Skeletal muscle tissue (tissue), 4 donors: ENCODE results near the gene GIMAP1. TPM values are rescaled to one million over a fixed set of nuclear protein-coding genes. Genes with fewer than 3 reads are reported as not detected.

Experiments
- H3K27ac ChIP-seq: one replicate; pipeline ENCODE4 v1.7.0; 2013; ENCODE audit warnings: mild to moderate bottlenecking, low read depth, low read length, inconsistent platforms
- H3K27me3 ChIP-seq, 3 donors: one replicate each; pipeline ENCODE4 v1.7.0; 2013; ENCODE audit warnings: low read length in 3 of 3; ENCODE audit not compliant: control insufficient read depth in 3 of 3, insufficient read depth in 3 of 3
- H3K36me3 ChIP-seq, 3 donors: one replicate each; pipeline ENCODE4 v1.7.0; 2013; ENCODE audit warnings: low read length in 3 of 3; ENCODE audit not compliant: control insufficient read depth in 3 of 3, insufficient read depth in 3 of 3
- H3K4me1 ChIP-seq, 3 donors: one replicate each; pipeline ENCODE4 v1.7.0; 2013; ENCODE audit warnings: low read length in 3 of 3, mild to moderate bottlenecking in 3 of 3; ENCODE audit not compliant: control insufficient read depth in 3 of 3, insufficient read depth in 3 of 3
- H3K4me3 ChIP-seq, 3 donors: one replicate each; pipeline ENCODE4 v1.7.0; 2013; ENCODE audit warnings: low read length in 3 of 3
- H3K9ac ChIP-seq, 3 donors: one replicate each; pipeline ENCODE4 v1.7.0; 2013; ENCODE audit warnings: low read length in 3 of 3, mild to moderate bottlenecking in 3 of 3, moderate library complexity in 2 of 3, low read depth in 1 of 3
- H3K9me3 ChIP-seq, 3 donors: one replicate each; pipeline ENCODE4 v1.7.0; 2013; ENCODE audit warnings: low read length in 3 of 3; ENCODE audit not compliant: control insufficient read depth in 3 of 3
- total RNA-seq: library from RNA; depleted of rRNA; stranded (reverse); fragments of >200 nt; gene quantifications from one replicate; pipeline ENCODE4 v1.2.3, GENCODE V29; 2014
- donor health status: Osteomylitis.

GIMAP1 gene
- total RNA-seq, 1 donor from 2014 or later, result 1.0 TPM

- Histone ChIP-seq H3K4me3 (no peak overlapping the region), H3K9me3 (no peaks in the 10 kb centered on the region), H3K27ac (no peak overlapping the region), H3K4me1 (peaks cover 0 to 3% (median 3%) of the 10 kb centered on the region in 3 donors), H3K9ac (no peak overlapping the region), H3K36me3 (no peaks in the 10 kb centered on the region), H3K27me3 (no peaks in the 10 kb centered on the region)
Observed at GRCh38 chr7:150733482-150734095, 17.2 kb downstream of the GIMAP1 start.

- Histone ChIP-seq H3K4me1 (peaks cover 0 to 3% (median 3%) of the 10 kb centered on the region in 3 donors), H3K27me3 (no peaks in the 10 kb centered on the region), H3K36me3 (no peaks in the 10 kb centered on the region), H3K4me3 (no peak overlapping the region), H3K9me3 (no peaks in the 10 kb centered on the region), H3K9ac (no peak overlapping the region), H3K27ac (no peak overlapping the region)
Observed at GRCh38 chr7:150734254-150734653, 17.8 kb downstream of the GIMAP1 start.

DNA sequence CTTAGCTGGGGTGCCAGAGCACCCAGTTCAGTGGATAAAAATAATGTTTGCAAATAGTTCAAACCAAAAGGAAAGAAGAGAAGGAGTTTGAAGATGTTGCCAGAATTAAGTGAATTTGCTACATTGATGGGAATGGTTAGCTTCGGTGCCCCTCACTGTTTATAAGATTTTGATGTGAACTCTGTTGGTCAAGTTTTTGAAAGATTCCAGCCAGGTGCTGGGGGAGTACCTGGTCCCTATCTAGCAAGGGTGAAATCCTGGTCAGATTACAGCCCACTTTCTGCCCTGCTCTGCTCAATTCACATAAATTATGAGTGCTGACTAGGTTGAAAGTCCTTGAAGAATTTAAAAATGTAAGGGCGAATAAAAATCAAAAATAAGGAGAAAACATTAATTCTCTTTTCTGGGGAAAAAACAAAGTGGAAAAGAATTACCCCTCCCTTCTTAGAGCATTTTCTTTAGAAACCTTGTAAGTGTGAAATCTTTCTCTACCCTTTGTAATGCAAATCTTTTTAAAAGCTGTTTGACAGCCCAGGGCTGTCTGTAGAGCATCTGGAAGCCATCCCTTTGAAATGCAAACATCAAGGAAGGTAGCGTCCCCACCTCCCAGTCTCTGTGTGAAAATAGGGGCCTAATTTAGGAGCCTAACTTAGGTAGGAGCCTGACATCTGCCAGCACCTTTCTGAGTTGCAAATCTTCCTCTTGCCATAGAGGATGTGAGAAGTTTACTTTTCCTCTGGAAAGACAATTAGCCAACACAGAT, 19.4 kb downstream of the GIMAP1 start:
- Histone ChIP-seq H3K9ac (no peak overlapping the region), H3K9me3 (no peaks in the 10 kb centered on the region), H3K27me3 (no peaks in the 10 kb centered on the region), H3K4me1 (peaks cover 3% of the 10 kb centered on the region in 3 donors), H3K27ac (no peak overlapping the region), H3K4me3 (no peak overlapping the region), H3K36me3 (peaks cover 0 to 1% (median 0%) of the 10 kb centered on the region in 3 donors)

DNA sequence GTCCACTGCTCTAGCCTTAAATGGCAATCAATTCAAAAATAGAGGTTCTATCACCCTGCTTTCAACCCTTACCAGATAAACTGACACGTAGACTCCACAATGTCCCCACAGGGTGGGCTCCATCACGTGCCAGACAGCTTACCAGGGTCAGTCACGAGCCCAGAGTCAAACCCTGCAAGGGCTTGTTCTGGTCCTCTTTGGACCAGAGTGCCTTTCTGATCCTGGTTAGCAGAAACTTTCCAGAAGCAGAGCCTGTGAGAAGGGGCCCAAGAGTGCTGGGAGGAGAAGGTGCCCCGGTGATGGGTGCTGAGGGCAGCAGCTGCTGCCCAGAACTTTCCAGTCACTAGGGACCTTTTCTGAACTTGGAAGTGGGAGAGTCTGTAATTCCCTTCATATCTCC, 20.5 kb downstream of the GIMAP1 start:
- Histone ChIP-seq H3K27me3 (no peaks in the 10 kb centered on the region), H3K4me1 (peaks cover 3 to 7% (median 3%) of the 10 kb centered on the region in 3 donors), H3K9me3 (no peaks in the 10 kb centered on the region), H3K4me3 (peak overlapping the region; percentile 63 to 73 (median 72)), H3K36me3 (peaks cover 0 to 3% (median 0%) of the 10 kb centered on the region in 3 donors), H3K27ac (peak overlapping the region; percentile 69), H3K9ac (peak overlapping the region in 1 of 3 donors; percentile 78)

DNA sequence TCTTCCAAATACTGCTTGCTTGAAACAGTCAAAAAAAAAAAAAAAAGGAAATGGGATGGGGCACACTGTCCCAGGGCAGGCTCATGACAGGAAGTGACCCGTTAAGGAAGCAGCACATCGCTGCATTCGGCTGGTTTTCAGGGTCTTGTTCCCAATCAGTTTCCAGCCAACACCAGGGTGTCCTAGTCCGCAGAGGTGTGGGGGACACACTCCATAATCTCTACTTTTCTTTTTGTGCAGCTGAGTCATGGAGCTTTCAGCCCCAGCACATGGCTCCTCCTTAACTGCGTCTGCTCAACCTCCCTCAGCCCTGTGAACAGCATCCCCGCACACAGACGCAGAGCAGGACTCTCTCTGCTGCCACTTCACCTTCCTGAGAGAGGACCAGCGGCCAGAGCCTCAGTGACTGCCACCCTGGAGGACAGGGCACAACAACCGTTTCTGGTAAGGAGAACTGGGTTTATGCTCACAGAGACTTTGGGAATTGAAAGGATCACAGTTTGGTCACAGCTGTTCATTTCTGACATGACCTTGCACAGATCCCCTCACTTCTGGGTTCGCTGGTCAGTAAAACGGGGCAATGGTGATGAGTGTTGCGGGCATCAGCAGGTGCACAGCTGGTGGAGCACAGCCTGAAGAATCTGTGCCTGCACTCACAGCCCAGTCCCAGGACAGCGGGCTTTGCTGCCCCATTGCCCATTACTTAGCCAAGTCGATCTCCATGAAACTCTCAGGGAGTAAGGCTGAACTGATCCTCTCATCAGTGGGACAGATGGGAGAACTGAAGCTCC, 21.0 kb downstream of the GIMAP1 start, which contains the start of gene GIMAP5:
Gene GIMAP5 (plus strand): TSS at position 154 of the 791 bp plus-strand sequence. CDS start 3,467 bp downstream, outside the sequence.
- H3K27me3 ChIP-seq, result no peaks in the 10 kb centered on the region
- H3K4me1 ChIP-seq, result peaks cover 5 to 12% (median 7%) of the 10 kb centered on the region in 3 donors
- peaks cover 0 to 5% (median 0%) of the 10 kb centered on the region in 3 donors for H3K36me3 ChIP-seq
- H3K27ac ChIP-seq, result peak within 1 kb of the TSS; percentile 69
- peak within 1 kb of the TSS; percentile 52 to 78 (median 65) for H3K9ac ChIP-seq
- H3K4me3 ChIP-seq, result peak within 1 kb of the TSS; percentile 63 to 73 (median 72)
- H3K9me3 ChIP-seq, result no peaks in the 10 kb centered on the region

DNA sequence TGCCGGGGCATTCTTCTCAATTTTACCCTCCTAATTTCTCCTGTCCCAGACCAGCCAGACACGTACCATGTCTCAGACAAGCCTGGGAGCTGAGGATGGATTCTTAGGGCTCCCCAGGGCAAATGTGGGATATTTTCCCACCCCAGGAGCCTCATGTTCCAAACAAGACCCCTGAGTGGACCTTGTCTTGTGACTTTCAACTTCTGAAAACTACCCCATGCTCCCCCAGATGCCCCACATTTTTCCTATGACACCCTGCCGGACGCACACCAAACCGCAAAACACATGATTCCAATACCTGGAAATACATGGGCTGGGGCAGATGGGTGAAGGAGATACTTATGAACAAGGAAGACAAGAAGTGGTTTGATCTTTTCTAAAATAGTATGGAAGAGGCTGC, 21.7 kb downstream of the GIMAP1 start:
- H3K36me3 ChIP-seq, result peaks cover 0 to 5% (median 2%) of the 10 kb centered on the region in 3 donors

GRCh38 chr7:150738591-150739001, 22.2 kb downstream of the GIMAP1 start:
- no peaks in the 10 kb centered on the region for H3K27me3 ChIP-seq
- H3K4me1 ChIP-seq, result peaks cover 8 to 21% (median 14%) of the 10 kb centered on the region in 3 donors
- peaks cover 0 to 5% (median 2%) of the 10 kb centered on the region in 3 donors for H3K36me3 ChIP-seq
- H3K4me3 ChIP-seq, result peak overlapping the region; percentile 63 to 73 (median 72)
- no peaks in the 10 kb centered on the region for H3K9me3 ChIP-seq
- H3K9ac ChIP-seq, result peak overlapping the region; percentile 35 to 78 (median 52)
- peak overlapping the region; percentile 69 for H3K27ac ChIP-seq

More for the DNA sequence above, 21.7 kb downstream of the GIMAP1 start:
- Histone ChIP-seq H3K9me3 (no peaks in the 10 kb centered on the region), H3K9ac (peak overlapping the region; percentile 52 to 78 (median 65)), H3K27me3 (no peaks in the 10 kb centered on the region), H3K27ac (peak overlapping the region; percentile 69), H3K4me3 (peak overlapping the region; percentile 63 to 73 (median 72)), H3K4me1 (peaks cover 8 to 18% (median 12%) of the 10 kb centered on the region in 3 donors)

DNA sequence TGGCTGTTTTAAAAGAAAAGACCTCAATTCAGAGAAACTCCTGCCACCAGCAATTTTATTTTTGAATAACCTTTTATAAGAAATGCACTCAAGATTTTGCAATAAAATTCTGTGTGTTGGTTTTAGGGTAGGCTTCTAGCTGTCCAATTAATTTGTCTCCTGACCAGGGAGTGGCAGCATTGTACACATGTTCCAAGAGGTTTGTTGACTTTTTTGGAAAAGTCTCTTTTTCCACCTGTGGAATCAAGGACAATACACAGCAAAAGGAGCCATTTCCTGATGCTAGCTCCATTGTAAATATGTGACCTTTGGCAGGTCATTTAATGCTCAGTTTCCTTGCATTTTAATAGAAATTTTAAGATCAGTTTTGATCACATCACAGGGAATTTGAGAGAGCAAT, 22.6 kb downstream of the GIMAP1 start:
- Histone ChIP-seq H3K36me3 (peaks cover 0 to 5% (median 2%) of the 10 kb centered on the region in 3 donors), H3K9me3 (no peaks in the 10 kb centered on the region), H3K4me3 (peak overlapping the region in 2 of 3 donors; percentile 63 to 72), H3K4me1 (peaks cover 8 to 21% (median 14%) of the 10 kb centered on the region in 3 donors), H3K27ac (peak overlapping the region; percentile 69), H3K27me3 (no peaks in the 10 kb centered on the region), H3K9ac (peak overlapping the region in 1 of 3 donors; percentile 78)

GRCh38 chr7:150740053-150740452, 23.6 kb downstream of the GIMAP1 start:
- peak overlapping the region; percentile 1 to 72 (median 25) for H3K4me3 ChIP-seq
- H3K27ac ChIP-seq, result peak overlapping the region; percentile 69
- no peaks in the 10 kb centered on the region for H3K9me3 ChIP-seq
- no peak overlapping the region for H3K9ac ChIP-seq
- peaks cover 0 to 5% (median 2%) of the 10 kb centered on the region in 3 donors for H3K36me3 ChIP-seq
- H3K27me3 ChIP-seq, result no peaks in the 10 kb centered on the region
- H3K4me1 ChIP-seq, result peaks cover 8 to 21% (median 14%) of the 10 kb centered on the region in 3 donors
